T-helper 1 cell (primary cell): ENCODE results near the gene JAKMIP2.
"Not testable (repeated sequence)": the region's sequence is repeated elsewhere in the genome, so short reads cannot be mapped to it uniquely, and the experiment has no call there.

ENCODE experiments used
- DNase-seq, 5 donors: peaks; one replicate each; pipeline ENCODE4 v3.0.0-alpha.2; 2012 to 2020

Gene JAKMIP2

DNA sequence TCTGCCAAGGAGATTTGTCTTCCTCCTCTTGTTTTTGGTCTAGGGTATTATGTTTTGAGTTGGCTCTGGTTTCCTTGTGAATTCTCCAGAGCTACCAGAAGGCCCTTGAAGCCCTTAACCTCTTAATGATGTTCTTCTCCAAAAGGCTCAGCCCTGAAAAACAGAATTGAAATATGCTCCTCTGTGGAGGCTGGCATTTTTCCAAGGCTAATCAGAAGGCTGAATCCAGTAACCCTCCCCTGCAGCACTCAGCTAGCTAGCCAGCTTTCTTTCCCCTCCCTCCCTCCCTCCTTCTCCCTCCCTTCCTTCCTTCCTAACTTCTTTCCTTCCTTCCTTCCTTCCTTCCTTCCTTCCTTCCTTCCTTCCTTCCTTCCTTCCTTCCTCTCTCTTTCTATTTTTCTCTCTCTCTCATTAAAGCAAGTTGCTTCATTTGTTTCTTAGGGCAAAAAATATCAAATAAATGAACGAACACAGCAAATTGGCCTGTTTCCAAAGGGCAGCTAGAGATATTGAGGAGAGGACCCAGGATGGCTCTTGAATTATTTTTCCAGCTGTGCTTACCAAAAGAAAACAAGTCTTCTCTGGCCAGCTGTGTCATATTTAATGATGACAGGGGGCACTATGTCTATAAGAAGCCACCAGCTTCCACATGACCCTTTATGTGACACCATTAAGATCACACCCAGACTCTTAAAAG, 38.7 kb downstream of the JAKMIP2 start:
- DNase-seq: no peak

DNA sequence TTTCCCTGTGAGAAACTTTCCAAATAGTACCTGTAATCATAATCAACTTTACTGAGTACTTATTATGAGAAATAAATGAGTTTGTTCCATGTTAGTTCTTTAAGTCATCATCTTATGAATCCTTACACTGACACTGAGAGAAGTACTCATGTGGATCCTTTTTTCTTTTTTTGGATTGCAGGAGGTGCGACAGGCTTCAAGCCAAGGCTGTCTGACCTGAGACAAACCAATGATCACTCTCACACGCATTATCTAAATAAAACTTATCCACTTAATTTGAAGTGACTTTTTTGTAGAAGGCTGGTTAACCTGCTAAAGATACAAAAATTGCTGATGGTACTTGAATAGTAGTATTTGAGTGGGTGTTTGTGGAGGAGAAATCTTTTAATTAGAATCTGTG, 39.5 kb downstream of the JAKMIP2 start:
- no peak for DNase-seq

DNA sequence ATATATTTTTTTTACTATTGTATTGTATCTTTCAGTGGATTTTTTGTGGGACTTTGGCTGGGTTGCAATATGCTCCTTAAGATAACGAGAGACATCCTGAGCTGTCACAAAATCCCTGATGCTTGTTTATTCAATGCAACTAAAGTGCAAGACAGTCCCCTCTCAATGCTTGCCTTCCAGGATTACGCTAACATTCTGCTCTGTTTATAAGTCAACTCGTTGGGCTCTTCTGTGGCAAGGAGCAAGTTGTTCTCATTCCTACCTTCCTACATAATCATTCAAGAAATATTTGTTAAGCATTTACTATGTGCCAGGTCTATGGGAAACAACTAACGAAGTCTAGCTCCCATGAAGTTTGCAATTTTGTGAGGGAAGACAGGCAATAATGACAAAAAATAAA, 40.4 kb downstream of the JAKMIP2 start:
- DNase-seq: no peak

- DNase-seq: no peak
Observed at GRCh38 chr5:147740864-147741263, 41.7 kb downstream of the JAKMIP2 start.

- DNase-seq: no peak
Observed at GRCh38 chr5:147737921-147738320, 44.6 kb downstream of the JAKMIP2 start.

GRCh38 chr5:147735621-147736125, 46.9 kb downstream of the JAKMIP2 start:
- DNase-seq: no peak

GRCh38 chr5:147734894-147735293, 47.6 kb downstream of the JAKMIP2 start:
- no peak for DNase-seq

DNA sequence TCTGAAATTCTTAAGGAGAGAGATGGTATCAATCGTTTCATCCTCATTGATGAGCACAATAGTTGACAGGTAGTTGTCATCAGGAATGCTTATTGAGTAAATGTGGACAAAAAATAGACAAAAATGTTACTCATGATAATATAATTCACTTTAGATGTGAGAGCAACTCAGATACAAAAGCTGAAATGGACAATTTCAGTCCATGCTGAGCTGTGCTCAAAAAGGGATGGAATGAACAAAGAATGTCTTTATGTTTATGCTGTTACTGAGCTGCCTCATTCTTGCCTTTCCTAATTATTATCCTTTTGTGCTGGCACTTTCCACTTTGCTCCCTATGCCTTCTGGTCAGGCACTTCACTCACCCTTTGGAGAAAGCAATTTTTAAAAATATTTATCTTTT, 49.5 kb downstream of the JAKMIP2 start:
- no peak for DNase-seq

DNA sequence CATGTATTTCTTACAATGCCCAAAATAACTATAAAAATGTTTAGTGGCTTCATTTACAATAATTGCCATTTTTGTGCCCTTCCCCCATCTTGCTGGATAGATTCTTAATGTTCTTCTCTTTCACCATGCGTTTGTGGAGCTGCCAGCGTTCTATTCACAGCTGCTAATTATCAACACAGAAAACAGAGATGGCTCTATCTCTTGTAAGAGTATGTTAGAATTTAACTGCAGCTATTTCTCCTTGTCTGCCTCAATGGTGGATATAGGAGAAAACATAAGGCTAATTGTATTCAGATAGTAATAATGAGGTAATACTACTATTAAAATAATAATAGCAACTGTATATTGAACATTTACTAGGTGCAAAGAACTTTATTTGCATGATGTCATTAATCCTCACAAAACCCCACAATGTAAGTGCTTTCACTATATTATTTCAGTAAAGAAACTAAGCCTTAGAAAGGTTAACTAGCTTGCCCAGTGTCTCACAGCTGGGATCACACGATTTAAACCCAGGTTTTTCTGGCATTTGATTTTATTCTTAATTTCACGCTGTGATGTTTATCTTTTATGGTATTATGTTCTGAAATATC, 50.1 kb downstream of the JAKMIP2 start:
- no peak for DNase-seq

GRCh38 chr5:147731431-147732290, 50.9 kb downstream of the JAKMIP2 start:
- DNase-seq: no peak

DNA sequence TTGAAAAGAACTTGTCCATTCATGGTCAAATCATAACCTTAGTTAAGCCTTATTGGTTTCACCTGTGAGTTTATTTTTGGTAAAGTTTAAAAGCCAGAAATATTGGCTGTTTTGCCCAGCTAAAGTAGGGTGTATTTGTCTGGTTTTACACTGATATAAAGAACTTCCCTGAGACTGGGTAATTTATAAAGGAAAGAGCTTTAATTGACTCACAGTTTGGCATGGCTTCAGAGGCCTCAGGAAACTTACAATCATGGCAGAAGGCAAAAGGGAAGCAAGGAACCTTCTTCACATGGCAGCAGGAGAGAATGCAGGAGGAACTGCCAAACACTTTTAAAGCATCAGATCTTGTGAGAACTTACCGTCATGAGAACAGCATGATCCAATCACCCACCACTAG, 55.3 kb downstream of the JAKMIP2 start:
- DNase-seq: no peak

DNA sequence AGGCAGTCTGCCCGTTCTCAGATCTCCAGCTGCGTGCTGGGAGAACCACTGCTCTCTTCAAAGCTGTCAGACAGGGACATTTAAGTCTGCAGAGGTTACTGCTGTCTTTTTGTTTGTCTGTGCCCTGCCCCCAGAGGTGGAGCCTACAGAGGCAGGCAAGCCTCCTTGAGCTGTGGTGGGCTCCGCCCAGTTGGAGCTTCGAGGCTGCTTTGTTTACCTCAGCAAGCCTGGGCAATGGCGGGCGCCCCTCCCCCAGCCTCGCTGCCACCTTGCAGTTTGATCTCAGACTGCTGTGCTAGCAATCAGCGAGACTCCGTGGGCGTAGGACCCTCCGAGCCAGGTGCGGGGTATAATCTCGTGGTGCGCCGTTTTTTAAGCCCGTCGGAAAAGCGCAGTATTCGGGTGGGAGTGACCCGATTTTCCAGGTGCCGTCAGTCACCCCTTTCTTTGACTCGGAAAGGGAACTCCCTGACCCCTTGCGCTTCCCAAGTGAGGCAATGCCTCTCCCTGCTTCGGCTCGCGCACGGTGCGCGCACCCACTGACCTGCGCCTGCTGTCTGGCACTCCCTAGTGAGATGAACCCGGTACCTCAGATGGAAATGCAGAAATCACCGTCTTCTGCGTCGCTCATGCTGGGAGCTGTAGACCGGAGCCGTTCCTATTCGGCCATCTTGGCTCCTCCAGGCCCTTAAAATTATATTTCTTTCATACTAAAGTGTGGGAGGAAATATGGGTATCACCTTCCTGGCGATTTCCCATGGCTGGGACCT, 61.2 kb downstream of the JAKMIP2 start:
- DNase-seq: not testable (repeated sequence)

- DNase-seq: no peak
Observed at GRCh38 chr5:147713550-147714295, 68.8 kb downstream of the JAKMIP2 start.

- DNase-seq: no peak
Observed at GRCh38 chr5:147712598-147712997, 69.9 kb downstream of the JAKMIP2 start.

GRCh38 chr5:147712019-147712418, 70.5 kb downstream of the JAKMIP2 start:
- no peak for DNase-seq

- DNase-seq: no peak
Observed at GRCh38 chr5:147711019-147711418, 71.5 kb downstream of the JAKMIP2 start.

- no peak for DNase-seq
Observed at GRCh38 chr5:147708708-147709107, 73.8 kb downstream of the JAKMIP2 start.

GRCh38 chr5:147704544-147704943, 78.0 kb downstream of the JAKMIP2 start:
- DNase-seq: no peak

DNA sequence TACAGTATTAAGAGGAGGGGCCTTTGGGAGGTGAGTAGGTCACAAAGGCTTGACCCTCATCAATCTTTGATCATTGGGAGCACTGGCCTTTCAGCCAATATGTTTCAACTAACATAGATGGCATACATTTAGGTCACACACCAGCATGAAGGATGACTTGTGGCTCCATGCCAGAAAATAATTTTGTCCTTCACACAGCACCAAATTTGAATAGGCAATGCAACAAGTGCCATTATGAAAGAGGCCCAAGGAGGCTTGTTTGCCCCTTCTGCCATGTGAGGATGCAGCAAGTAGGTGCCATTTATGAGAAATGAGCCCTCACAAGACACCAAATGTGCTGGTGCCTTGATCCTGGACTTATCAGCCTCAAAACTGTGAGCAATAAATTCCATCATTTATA, 81.1 kb downstream of the JAKMIP2 start:
- no peak for DNase-seq

DNA sequence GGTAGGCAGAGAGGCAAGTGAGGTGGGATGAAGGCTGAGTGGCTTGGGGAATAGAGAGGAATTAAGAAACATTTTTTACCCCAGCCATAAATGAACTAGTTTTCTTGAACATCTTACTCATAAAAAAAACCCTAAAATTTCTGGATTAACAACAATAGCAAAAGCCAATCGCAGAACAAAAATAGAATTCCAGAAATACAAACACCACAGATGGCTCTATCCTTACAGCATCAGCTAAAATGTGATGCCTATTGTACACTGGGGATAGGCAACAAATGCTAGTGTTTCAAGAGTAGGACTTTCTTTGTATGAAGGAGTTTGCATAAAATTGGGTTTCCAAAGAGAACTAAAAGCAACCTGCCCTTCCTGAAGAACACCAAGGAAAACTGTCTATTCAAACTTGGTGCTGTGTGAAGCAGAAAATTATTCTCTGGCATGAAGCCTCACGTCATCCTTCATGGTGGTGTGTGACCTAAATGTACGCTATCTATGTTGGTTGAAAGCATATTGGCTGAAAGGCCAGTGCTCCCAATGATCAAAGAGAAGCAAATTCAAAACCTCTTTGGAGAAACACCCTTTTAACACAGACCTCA, 82.9 kb downstream of the JAKMIP2 start:
- no peak for DNase-seq

DNA sequence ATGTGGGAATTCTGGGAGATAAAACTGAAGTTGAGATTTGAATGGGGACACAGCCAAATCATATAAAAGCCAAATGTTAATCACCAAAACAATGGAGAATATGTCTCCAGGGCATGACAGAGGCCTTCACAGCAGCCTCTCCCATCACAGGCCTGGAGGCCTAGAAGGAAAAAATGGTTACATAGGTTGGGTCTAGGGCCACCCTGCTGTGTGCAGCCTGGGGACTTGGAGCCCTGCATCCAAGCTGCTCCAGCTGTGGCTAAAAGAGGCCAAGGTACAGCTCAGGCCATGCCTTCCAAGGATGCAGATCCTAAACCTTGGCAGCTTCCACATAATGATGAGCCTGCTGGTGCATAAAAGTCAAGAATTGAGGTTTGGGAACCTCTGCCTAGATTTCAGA, 85.1 kb downstream of the JAKMIP2 start:
- DNase-seq: no peak

GRCh38 chr5:147694772-147695171, 87.8 kb downstream of the JAKMIP2 start:
- no peak for DNase-seq
